Lower lobe of right lung (tissue), 2 donors: ENCODE results near the gene GOLGA1. TPM values are rescaled to one million over a fixed set of nuclear protein-coding genes. Genes with fewer than 3 reads are reported as not detected.
"Not testable (repeated sequence)": the region's sequence is repeated elsewhere in the genome, so short reads cannot be mapped to it uniquely, and the experiment has no call there.

Source experiments
- ATAC-seq, 2 donors: fragments of 200-7000 bp; cut with Tn5 transposase; one replicate each; pipeline ENCODE4 v1.9.1; 2020 to 2022; ENCODE audit warnings: mild to moderate bottlenecking in 2 of 2, moderate library complexity in 2 of 2
- DNase-seq: peaks from one replicate; pipeline ENCODE4 v3.0.0-alpha.2; 2020
- H3K27ac ChIP-seq: fragments of 200-600 bp; one replicate; pipeline ENCODE4 v1.8.0; 2022
- H3K27me3 ChIP-seq: fragments of 200-600 bp; one replicate; pipeline ENCODE4 v1.8.0; 2022; ENCODE audit warnings: low read depth
- H3K36me3 ChIP-seq: fragments of 200-600 bp; one replicate; pipeline ENCODE4 v1.8.0; 2022; ENCODE audit warnings: mild to moderate bottlenecking
- H3K4me1 ChIP-seq: fragments of 200-600 bp; one replicate; pipeline ENCODE4 v1.8.0; 2022
- H3K4me3 ChIP-seq: fragments of 200-600 bp; one replicate; pipeline ENCODE4 v1.8.0; 2022; ENCODE audit warnings: mild to moderate bottlenecking
- H3K9me3 ChIP-seq: fragments of 200-600 bp; one replicate; pipeline ENCODE4 v1.8.0; 2022
- CTCF ChIP-seq: fragments of 200-600 bp; IDR thresholded peaks from one replicate; pipeline ENCODE4 v1.8.0; 2022; ENCODE audit warnings: antibody characterized with exemption, mild to moderate bottlenecking
- intact Hi-C: fragments of 100-400 bp; cut with DNase I; formaldehyde crosslinking; loops from one replicate; pipeline ENCODE4 v1.11.0; 2022
- total RNA-seq: library from RNA; stranded (reverse); fragmentation: NEBNext Ultra II Directional; extraction: Animal tissue kit (Norgen Biotek cat#: 25700); gene quantifications from one replicate; pipeline ENCODE4 v1.2.1, GENCODE V29; 2021
- donor health status: DM: no; HTN: yes; CAD: no; lungs with severe emphysema.

The GOLGA1 gene
- total RNA-seq, 1 donor from 2014 or later: 24.6 TPM

- intact Hi-C loops: no loop called here
- Histone ChIP-seq H3K4me3 (no peak overlapping the region), H3K27ac (no peak overlapping the region), H3K4me1 (no peaks in the 10 kb centered on the region), H3K9me3 (no peaks in the 10 kb centered on the region), H3K36me3 (peaks cover 92% of the 10 kb centered on the region), H3K27me3 (no peaks in the 10 kb centered on the region)
- DNase-seq (no peak), ATAC-seq (no peak)
- no peak for TF ChIP-seq CTCF
Measured at GRCh38 chr9:124932333-124932732, 8.6 kb downstream of the GOLGA1 start.

- no peak for ATAC-seq
- H3K9me3 ChIP-seq: no peaks in the 10 kb centered on the region
- H3K36me3 ChIP-seq: peaks cover 88% of the 10 kb centered on the region
- no peak overlapping the region for H3K4me3 ChIP-seq
- no peak for TF ChIP-seq CTCF
- no peaks in the 10 kb centered on the region for H3K4me1 ChIP-seq
- intact Hi-C loops: no loop called here
- no peaks in the 10 kb centered on the region for H3K27me3 ChIP-seq
- DNase-seq: no peak
- H3K27ac ChIP-seq: no peak overlapping the region
Measured at GRCh38 chr9:124929464-124929863, 11.4 kb downstream of the GOLGA1 start.

GRCh38 chr9:124928116-124928515, 12.8 kb downstream of the GOLGA1 start:
- Histone ChIP-seq H3K27me3 (no peaks in the 10 kb centered on the region), H3K4me1 (no peaks in the 10 kb centered on the region), H3K4me3 (no peak overlapping the region), H3K27ac (no peak overlapping the region), H3K9me3 (no peaks in the 10 kb centered on the region), H3K36me3 (peaks cover 84% of the 10 kb centered on the region)
- intact Hi-C loops: no loop called here
- no peak for DNase-seq
- ATAC-seq: no peak
- no peak for TF ChIP-seq CTCF

GRCh38 chr9:124920394-124920793, 20.5 kb downstream of the GOLGA1 start:
- H3K27me3 ChIP-seq, intact Hi-C loops, H3K27ac ChIP-seq, H3K4me3 ChIP-seq, ATAC-seq, H3K4me1 ChIP-seq, H3K9me3 ChIP-seq, DNase-seq: not testable (repeated sequence)
- H3K36me3 ChIP-seq: peaks cover 76% of the 10 kb centered on the region

- no peak for TF ChIP-seq CTCF
- H3K36me3 ChIP-seq: peaks cover 83% of the 10 kb centered on the region
- DNase-seq (no peak), ATAC-seq (no peak)
- H3K9me3 ChIP-seq: no peaks in the 10 kb centered on the region
- H3K27me3 ChIP-seq: no peaks in the 10 kb centered on the region
- no peak overlapping the region for H3K4me3 ChIP-seq
- intact Hi-C loops: no loop called here
- no peaks in the 10 kb centered on the region for H3K4me1 ChIP-seq
- H3K27ac ChIP-seq: no peak overlapping the region
Measured at GRCh38 chr9:124914753-124915405, 26.0 kb downstream of the GOLGA1 start.

- no peak for DNase-seq
- intact Hi-C loops: no loop called here
- Histone ChIP-seq H3K27me3 (no peaks in the 10 kb centered on the region), H3K36me3 (peaks cover 83% of the 10 kb centered on the region), H3K4me1 (no peaks in the 10 kb centered on the region), H3K4me3 (no peak overlapping the region), H3K27ac (no peak overlapping the region), H3K9me3 (no peaks in the 10 kb centered on the region)
- no peak for ATAC-seq
- no peak for TF ChIP-seq CTCF
Measured at GRCh38 chr9:124913378-124913777, 27.5 kb downstream of the GOLGA1 start.
